IMR-90 (cell line): ENCODE results near the gene PAK6. TPM values are rescaled to one million over a fixed set of nuclear protein-coding genes. Genes with fewer than 3 reads are reported as not detected.
A peak's percentile ranks its signal among the peaks of the same experiment; 100 is the strongest.

Source experiments
- ATAC-seq: fragments of 200-7000 bp; cut with Tn5 transposase; 2 replicates; pipeline ENCODE4 v1.9.1; 2020; ENCODE audit warnings: low read depth, mild to moderate bottlenecking, moderate library complexity
- BruUV-seq: library from RNA; stranded (reverse); fragments of 400-500 nt; replicated peaks from 2 replicates; lab custom pipeline; 2021; lab: Mats Ljungman, UMichigan
- CTCF ChIA-PET: fragments of 300-600 bp; formaldehyde crosslinking; extraction: SDS; loops from one replicate; lab custom pipeline; 2021; ENCODE audit warnings: antibody characterized with exemption; lab: Yijun Ruan, JAX
- POLR2A ChIA-PET: fragments of 300-600 bp; sonication (Branson Sonifier 250); formaldehyde crosslinking; loops from one replicate; lab custom pipeline; 2022; ENCODE audit warnings: antibody characterized with exemption; ENCODE audit not compliant: unreplicated experiment; lab: Charles Lee
- DNase-seq: peaks from one replicate; pipeline ENCODE4 v3.0.0; 2013
- H2AFZ ChIP-seq: replicated peaks from 2 replicates; pipeline ENCODE3; 2013; ENCODE audit warnings: low read length, mild to moderate bottlenecking; ENCODE audit not compliant: poor library complexity
- H2AK5ac ChIP-seq: 2 replicates; pipeline ENCODE4 v1.6.1; 2013; ENCODE audit warnings: low read depth, low read length, inconsistent platforms
- H2AK9ac ChIP-seq: replicated peaks from 2 replicates; pipeline ENCODE3; 2013; ENCODE audit warnings: mild to moderate bottlenecking, low read depth, low read length, moderate library complexity; ENCODE audit not compliant: poor library complexity
- H2BK120ac ChIP-seq: 2 replicates; pipeline ENCODE4 v1.6.1; 2013; ENCODE audit warnings: low read depth, low read length, inconsistent platforms
- H2BK15ac ChIP-seq: 3 replicates; pipeline ENCODE4 v1.6.1; 2013; ENCODE audit warnings: low read depth, low read length, inconsistent platforms
- H2BK20ac ChIP-seq: 2 replicates; pipeline ENCODE4 v1.6.1; 2013; ENCODE audit warnings: low read depth, mild to moderate bottlenecking, inconsistent platforms, low read length, moderate library complexity
- H2BK5ac ChIP-seq: 2 replicates; pipeline ENCODE4 v1.6.1; 2013; ENCODE audit warnings: mild to moderate bottlenecking, low read depth, low read length, inconsistent platforms; ENCODE audit not compliant: poor library complexity, severe bottlenecking
- H3K14ac ChIP-seq: replicated peaks from 2 replicates; pipeline ENCODE4 v1.6.1; 2013; ENCODE audit warnings: low read depth, low read length, inconsistent platforms
- H3K18ac ChIP-seq: 2 replicates; pipeline ENCODE4 v1.6.1; 2013; ENCODE audit warnings: low read depth, low read length, control low read depth
- H3K23ac ChIP-seq: 2 replicates; pipeline ENCODE4 v1.6.1; 2013; ENCODE audit warnings: low read depth, low read length, inconsistent platforms
- H3K27ac ChIP-seq: 2 replicates; pipeline ENCODE4 v1.5.1; 2013; ENCODE audit warnings: mild to moderate bottlenecking, control low read depth, low read length; ENCODE audit not compliant: insufficient read depth
- H3K27me3 ChIP-seq: 2 replicates; pipeline ENCODE4 v1.6.1; 2013; ENCODE audit warnings: low read length; ENCODE audit not compliant: control insufficient read depth, insufficient read depth
- H3K36me3 ChIP-seq: 2 replicates; pipeline ENCODE4 v1.6.1; 2013; ENCODE audit warnings: low read length, mixed read lengths; ENCODE audit not compliant: control insufficient read depth, insufficient read depth
- H3K4ac ChIP-seq: 2 replicates; pipeline ENCODE4 v1.6.1; 2013; ENCODE audit warnings: low read depth, low read length, inconsistent platforms
- H3K4me1 ChIP-seq: 2 replicates; pipeline ENCODE4 v1.6.1; 2013; ENCODE audit warnings: low read length, mixed read lengths; ENCODE audit not compliant: control insufficient read depth, insufficient read depth
- H3K4me2 ChIP-seq: 2 replicates; pipeline ENCODE4 v1.6.1; 2013; ENCODE audit warnings: low read depth, mild to moderate bottlenecking, control low read depth, low read length, moderate library complexity
- H3K4me3 ChIP-seq: 2 replicates; pipeline ENCODE4 v1.5.1; 2013; ENCODE audit warnings: low read depth, mild to moderate bottlenecking, control low read depth, low read length, moderate library complexity; ENCODE audit not compliant: insufficient read depth
- H3K56ac ChIP-seq: 2 replicates; pipeline ENCODE4 v1.6.1; 2013; ENCODE audit warnings: low read length, inconsistent platforms; ENCODE audit not compliant: insufficient read depth; ENCODE audit errors: extremely low read depth
- H3K79me1 ChIP-seq, 2 experiments: 2 replicates each; pipeline ENCODE4 v1.6.1; 2013; ENCODE audit warnings: low read length in 2 of 2, inconsistent platforms in 1 of 2, low read depth in 1 of 2
- H3K9ac ChIP-seq: 2 replicates; pipeline ENCODE4 v1.6.1; 2013; ENCODE audit warnings: low read depth, low read length, control low read depth
- H3K9me1 ChIP-seq: 2 replicates; pipeline ENCODE4 v1.6.1; 2013; ENCODE audit warnings: low read length, inconsistent platforms; ENCODE audit not compliant: insufficient read depth
- H3K9me3 ChIP-seq: 2 replicates; pipeline ENCODE4 v1.6.1; 2013; ENCODE audit warnings: low read length; ENCODE audit not compliant: control insufficient read depth, insufficient read depth
- H4K20me1 ChIP-seq: 2 replicates; pipeline ENCODE4 v1.6.1; 2013; ENCODE audit warnings: low read length, inconsistent platforms; ENCODE audit not compliant: insufficient read depth
- H4K5ac ChIP-seq: 2 replicates; pipeline ENCODE4 v1.6.1; 2013; ENCODE audit warnings: mild to moderate bottlenecking, low read depth, low read length, control low read depth
- H4K8ac ChIP-seq, 2 experiments: 2 replicates each; pipeline ENCODE4 v1.6.1; 2013; ENCODE audit warnings: low read depth in 2 of 2, low read length in 2 of 2, control low read depth in 1 of 2, inconsistent platforms in 1 of 2
- H4K91ac ChIP-seq: 2 replicates; pipeline ENCODE4 v1.6.1; 2013; ENCODE audit warnings: low read depth, low read length, inconsistent platforms; ENCODE audit not compliant: insufficient read depth
- CEBPB ChIP-seq: IDR thresholded peaks from 2 replicates; pipeline ENCODE4 v1.6.1; 2012; ENCODE audit warnings: low read depth, low read length, improper control_type of control experiment
- MAFK ChIP-seq: IDR thresholded peaks from 2 replicates; pipeline ENCODE4 v1.6.1; 2012; ENCODE audit warnings: low read depth, low read length, improper control_type of control experiment
- NFE2L2 ChIP-seq: fragments of 150-350 bp; IDR thresholded peaks from 2 replicates; pipeline ENCODE4 v1.6.1; 2016; ENCODE audit warnings: low read depth, mild to moderate bottlenecking, low read length
- RAD21 ChIP-seq: IDR thresholded peaks from 2 replicates; pipeline ENCODE4 v1.6.1; 2012; ENCODE audit warnings: low read length, improper control_type of control experiment
- RCOR1 ChIP-seq: IDR thresholded peaks from 2 replicates; pipeline ENCODE4 v1.6.1; 2012; ENCODE audit warnings: mild to moderate bottlenecking, low read length, improper control_type of control experiment; ENCODE audit not compliant: insufficient replicate concordance
- SMC3 ChIP-seq: fragments of 150-350 bp; IDR thresholded peaks from 2 replicates; pipeline ENCODE4 v1.6.1; 2016; ENCODE audit warnings: low read depth, mild to moderate bottlenecking, antibody characterized with exemption, low read length, moderate library complexity
- WGBS, 2 experiments: methylation state at CpG; one replicate each; pipeline versions ENCODE4 v1.1.5 to v1.1.7; 2013; ENCODE audit warnings: missing lambda C conversion rate in 2 of 2; ENCODE audit not compliant: insufficient read length in 1 of 2; ENCODE audit errors: extremely low coverage in 2 of 2; 5-methylcytosine and 5-hydroxymethylcytosine counted together
- dilution Hi-C: fragments of 300-500 bp; cut with HindIII; formaldehyde crosslinking; loops from one replicate; pipeline ENCODE4 v1.14.3; 2018; ENCODE audit warnings: low sequenced_read_pairs; ENCODE audit not compliant: unreplicated experiment
- in situ Hi-C: fragments of 300-500 bp; cut with MboI; formaldehyde crosslinking; loops from 3 replicates; pipeline ENCODE4 v1.14.3; 2019; ENCODE audit warnings: low sequenced_read_pairs, inconsistent platforms, mixed read lengths
- intact Hi-C: fragments of 100-400 bp; cut with micrococcal nuclease; formaldehyde crosslinking; loops from 2 replicates; pipeline ENCODE4 v1.10.0; 2022
- polyA plus RNA-seq, 3 experiments: library from polyadenylated mRNA; depleted of rRNA; stranded (reverse); fragments of >200 nt; gene quantifications; 2 replicates each; pipeline ENCODE4 v1.2.3, GENCODE V29; 2012; ENCODE audit warnings: low replicate concordance in 1 of 3
- total RNA-seq: library from RNA; depleted of rRNA; stranded (reverse); fragments of >200 nt; gene quantifications from 2 replicates; pipeline ENCODE4 v1.2.3, GENCODE V29; 2012

Gene PAK6
- total and polyA plus RNA-seq, 2 of the 4 experiments (the other 2 are of a cell fraction): 0.21 TPM; not detected in 1

DNA sequence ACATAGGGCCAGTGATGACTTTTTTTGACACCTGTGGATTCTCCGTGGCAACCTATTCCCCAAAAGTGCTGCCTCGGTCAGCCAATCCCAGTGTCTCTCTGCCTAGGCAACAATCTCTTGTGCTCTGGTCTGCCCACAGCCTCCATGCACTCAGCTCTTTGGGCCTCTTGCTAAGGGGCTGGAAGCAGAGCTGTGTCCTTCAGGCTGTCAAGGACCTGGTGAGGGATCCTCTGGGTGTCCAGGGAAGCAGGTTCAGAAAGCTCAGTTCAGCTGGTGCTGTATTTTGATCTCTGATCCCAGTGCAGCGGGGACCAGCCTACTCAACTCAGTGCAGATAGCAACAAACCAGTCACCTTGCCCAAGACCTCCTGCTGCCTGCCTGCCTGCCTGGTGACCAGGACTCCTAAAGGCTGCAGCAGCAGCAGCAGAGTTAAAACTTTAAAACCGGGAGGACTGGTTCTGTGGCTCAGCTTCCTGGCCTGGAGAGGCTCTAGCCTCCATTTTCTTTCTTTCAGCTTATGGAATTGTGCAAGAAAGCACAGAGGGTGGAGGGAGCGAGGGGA, 6.2 kb downstream of the PAK6 start:
- no TSS peak for BruUV-seq
- ATAC-seq (peak; percentile 46), DNase-seq (no peak)
- in situ Hi-C loops: no loop called here
- ChIA-PET CTCF (interaction anchor here (0.8 kb wide), 1 partner anchor 28 kb away, joined by 3 read pairs; no protein-coding TSS in a partner anchor), POLR2A (no interaction called here)
- Histone ChIP-seq H3K4me3 (no peak overlapping the region), H2BK15ac (no peak overlapping the region), H2AFZ (no peak overlapping the region), H2AK9ac (peak overlapping the region; percentile 37), H3K9me1 (no peaks in the 10 kb centered on the region), H3K23ac (no peak overlapping the region), H4K20me1 (no peaks in the 10 kb centered on the region), H3K4me1 (no peaks in the 10 kb centered on the region), H4K8ac (no peak overlapping the region), H3K36me3 (no peaks in the 10 kb centered on the region), H3K14ac (no peak overlapping the region), H2BK5ac (no peak overlapping the region), H2BK20ac (no peak overlapping the region), H4K91ac (no peak overlapping the region), H3K79me1 (no peaks in the 10 kb centered on the region), H3K9ac (no peak overlapping the region), H3K56ac (no peak overlapping the region), H3K27me3 (peaks cover 30% of the 10 kb centered on the region), H3K4ac (no peak overlapping the region), H2BK120ac (no peak overlapping the region), H3K4me2 (no peak overlapping the region), H3K18ac (no peak overlapping the region), H4K5ac (no peak overlapping the region), H3K9me3 (no peaks in the 10 kb centered on the region), H3K27ac (no peak overlapping the region), H2AK5ac (no peak overlapping the region)
- 73% methylated on average over 2 of the region's 5 CpGs; no CpG with 5 or more reads in 1 of the 2 experiments for WGBS, 2 experiments
- intact Hi-C loops: no loop called here
- TF ChIP-seq NFE2L2 (no peak), MAFK (no peak), CEBPB (peak; percentile 5; the same call in 1 of the 2 replicates), RCOR1 (no peak), RAD21 (no peak), SMC3 (no peak)
- dilution Hi-C loops: no loop called here
